Stimulated activated CD4-positive, alpha-beta T cell treated with anti-CD3 and anti-CD28 coated beads, Interleukin-2, amount 100 ng/mL, for 48 hours (primary cell): ENCODE data around the gene RTKN2.

Source experiments
- DNase-seq, 2 donors: peaks; one replicate each; pipeline ENCODE4 v3.0.0-alpha.2; 2020

Gene RTKN2

DNA sequence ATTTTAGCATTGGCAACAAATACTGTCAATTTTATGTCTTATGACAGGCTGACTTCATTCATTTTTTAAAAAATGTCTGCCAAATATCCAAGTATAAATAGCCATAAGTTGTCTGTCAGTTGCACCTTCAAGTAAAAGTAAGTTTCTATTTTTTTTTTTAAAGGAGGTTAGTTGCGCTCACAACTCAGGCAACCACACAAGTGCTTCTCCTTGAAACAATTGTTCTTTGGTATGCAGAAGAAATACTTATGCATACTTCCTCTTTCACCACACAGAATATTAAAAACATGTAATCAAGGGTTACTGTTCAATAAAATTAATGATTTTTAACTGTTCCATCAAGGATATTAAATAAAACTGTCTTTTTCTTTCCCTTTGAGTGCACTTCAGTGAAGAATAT, 97.9 kb downstream of the RTKN2 start:
- DNase-seq: no peak

DNA sequence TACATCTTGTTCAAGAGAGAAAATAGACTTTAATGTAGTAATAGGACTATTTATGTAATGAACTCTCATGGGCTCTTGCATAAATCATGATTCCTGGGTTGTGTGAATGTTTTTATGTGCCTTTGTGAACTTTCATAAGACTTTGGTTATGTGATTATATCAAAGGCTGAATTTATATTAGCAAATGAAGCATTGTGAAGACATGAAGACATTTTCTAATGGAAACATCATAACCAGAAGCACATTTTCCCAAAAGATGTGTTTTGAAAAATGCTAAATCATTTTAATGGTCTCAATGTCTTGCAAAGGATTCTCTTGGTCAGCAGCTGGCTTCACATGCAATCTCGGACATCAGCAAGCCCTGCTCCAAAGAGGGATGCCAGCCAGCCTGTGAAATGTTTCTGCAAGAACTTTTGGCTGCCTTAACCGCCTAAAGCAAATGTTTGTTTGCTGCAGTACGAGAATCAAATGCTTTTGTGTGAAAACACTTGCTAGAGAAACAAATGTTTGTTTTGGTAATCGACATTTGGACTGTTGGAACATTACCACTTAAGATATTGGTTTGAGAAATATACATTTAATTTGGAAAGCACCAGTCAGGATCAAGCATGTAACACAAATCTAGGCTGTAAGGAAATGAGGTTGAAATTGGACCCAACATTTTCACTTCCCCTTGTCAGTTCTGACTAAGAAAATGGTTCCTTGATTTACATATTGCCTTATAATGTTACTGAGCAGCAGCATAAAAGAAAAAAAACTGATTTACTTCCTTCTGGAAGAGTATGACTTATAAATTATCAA, 102.1 kb downstream of the RTKN2 start:
- no peak for DNase-seq

DNA sequence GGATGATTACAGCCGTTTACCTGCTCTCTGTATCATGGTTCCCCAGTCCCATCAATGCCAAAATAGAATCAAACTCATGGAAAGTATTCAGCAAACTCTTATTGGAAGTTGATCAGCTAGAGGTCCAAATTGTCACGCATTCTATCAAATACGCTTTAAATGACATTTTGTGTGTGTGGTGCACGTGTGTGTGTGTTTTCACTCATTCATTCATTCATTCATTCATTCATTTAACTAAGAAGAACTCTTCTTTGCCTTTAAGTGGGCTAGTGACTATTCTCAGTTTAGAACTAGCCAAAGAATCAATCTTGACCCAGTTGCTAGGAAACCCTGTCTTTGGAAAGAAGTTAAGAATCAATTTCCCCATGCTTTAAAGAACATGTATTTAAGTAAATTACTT, 102.8 kb downstream of the RTKN2 start:
- no peak for DNase-seq

DNA sequence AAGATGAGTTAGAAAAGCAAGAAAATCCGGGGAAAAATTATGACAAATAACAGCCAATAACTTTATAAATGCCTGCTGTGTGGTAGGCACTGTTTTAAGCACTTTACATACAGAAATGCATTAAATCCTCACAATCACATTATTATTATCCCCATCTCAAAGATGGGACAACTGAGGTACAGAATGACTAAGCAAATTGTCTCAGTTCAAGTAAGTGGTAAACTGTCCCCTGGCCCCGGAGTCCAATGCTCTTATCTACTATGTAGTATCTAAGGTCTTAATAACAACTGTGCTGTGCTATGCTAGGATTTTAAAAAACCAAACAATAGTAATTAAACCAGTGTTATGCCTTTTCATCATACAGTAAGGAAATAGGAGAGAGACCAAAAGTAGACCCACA, 105.6 kb downstream of the RTKN2 start:
- no peak for DNase-seq

DNA sequence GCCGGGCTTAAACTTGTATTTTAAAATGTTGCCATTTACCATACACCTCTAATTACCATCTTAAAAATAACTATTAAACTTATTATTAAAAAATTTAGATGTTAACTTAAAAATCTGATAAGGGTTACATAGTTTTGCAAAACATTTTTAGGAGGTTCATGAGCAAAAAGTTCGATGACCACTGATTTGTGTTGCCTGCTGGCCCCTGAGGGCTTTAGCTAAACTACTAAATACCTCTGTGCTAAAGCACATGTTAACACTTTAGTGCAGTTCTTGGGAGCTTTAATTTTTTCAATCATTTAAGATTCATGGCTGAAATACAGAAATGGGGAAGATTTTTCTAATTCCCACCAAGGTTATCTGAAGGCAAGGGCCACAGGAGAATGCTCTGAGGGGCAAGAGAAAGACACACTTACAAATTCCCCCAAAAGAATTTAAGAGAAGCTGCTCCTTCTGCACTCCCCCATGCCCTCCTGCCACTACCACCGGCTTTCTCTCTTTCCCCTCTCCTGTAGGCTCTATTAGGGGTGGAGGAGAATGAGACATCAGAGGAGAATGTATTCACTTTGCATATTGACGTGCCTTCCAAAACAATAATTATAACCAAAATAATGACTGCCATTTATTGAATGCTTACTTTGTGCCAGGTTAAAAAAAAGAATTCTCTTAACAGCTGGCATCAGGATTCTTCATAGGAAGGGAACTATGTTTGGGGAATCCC, 106.2 kb downstream of the RTKN2 start:
- no peak for DNase-seq

DNA sequence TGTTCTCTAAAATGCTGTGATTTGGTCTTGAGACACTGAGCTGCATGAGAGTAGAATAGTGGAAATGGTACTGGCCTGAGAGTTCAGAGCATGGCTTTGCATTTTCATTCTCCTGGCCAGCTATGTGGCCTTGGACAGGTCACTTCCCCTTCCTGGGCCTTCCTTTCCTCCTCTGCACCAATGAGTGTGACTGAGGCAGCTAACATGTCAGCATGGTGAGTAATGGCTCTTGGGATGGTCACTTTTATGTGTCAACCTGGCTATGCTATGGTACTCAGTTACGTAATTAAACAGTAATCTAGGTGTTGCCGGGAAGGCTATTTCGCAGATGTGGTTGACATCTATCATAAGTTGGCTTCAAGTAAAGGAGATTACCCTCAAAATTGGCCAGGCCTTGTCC, 109.3 kb downstream of the RTKN2 start:
- DNase-seq: no peak

DNA sequence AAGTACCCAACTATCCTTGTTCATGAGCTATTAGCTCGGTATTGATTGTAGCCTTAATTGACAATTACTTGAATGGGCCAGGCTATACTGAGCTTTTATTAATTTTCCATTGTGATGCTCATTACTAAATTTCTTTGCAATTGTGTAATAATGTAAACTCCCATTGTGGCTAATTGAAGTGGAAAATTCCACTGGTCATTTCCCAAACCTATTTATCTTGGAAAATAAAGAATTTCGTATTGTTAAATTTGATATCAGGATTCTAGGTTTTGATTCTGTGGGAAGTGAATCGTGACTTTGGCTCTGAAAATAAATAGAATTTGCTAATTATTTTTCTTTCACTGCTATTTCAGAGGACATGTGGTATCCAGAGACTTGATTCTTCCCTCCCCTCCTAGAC, 111.0 kb downstream of the RTKN2 start:
- no peak for DNase-seq

DNA sequence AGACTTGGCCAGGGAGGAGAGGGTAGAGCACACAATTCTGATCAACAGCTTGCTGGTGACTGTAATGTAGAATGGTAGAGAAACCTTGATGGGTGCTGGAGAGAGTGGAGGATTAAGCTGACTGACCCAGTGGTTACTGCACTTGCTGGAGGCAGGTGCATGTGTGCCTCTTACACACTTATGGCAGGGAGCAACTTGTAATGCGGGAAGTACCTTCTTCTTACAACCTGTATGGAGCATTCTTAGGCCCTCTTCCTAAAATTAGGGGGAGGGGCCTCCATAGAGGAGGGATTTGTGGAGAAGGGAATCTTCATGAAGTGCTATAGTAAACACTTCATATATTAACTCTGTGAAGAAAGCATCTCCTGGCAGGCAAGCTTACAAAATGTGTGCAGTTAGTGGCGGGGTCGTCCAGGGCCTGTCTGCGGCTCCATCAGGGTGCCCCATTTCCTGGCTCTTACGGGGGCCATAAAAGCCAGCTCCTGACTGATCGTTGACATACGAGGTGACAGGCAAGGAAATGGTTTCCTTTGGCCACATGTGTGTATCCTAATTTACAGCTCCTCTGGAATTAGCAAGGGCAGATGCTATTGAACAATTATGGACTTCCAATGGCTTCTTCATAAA, 113.5 kb downstream of the RTKN2 start:
- no peak for DNase-seq

DNA sequence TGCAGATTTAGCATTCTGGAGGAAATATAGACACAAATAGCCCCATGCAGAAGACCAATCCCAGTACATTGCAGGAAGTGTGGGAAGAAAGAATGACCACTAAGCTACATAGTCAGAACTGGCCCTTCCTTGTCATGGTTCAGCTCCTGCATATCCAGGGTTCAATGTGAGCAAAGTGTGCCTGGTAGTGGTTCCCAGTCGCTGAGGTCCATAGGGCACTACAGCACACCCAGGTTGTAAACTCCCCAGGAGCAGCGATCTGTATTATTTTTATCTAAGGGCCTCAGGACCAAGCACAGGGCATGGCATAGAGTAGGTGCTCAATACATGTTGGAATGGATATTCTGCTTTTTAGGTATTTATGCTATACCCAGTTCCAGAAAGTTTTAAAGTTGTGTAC, 114.4 kb downstream of the RTKN2 start:
- no peak for DNase-seq

DNA sequence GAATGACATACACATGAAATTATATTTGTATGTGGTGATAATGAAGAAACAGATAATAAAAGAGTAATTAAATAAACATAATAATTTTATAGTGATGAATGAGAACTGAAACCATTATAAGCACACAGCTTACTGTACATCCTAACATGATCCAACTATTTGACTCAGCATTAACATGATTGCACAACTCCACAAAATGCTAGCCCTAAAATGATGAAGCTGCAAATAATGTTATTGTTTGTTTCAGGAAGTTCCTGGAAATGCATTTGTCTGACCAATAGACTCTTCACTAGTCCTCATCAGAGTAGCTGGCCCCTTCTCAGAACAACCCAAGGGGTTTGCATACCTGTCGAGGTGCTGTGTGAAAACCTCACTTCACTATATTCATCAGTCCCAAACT, 115.5 kb downstream of the RTKN2 start:
- DNase-seq: no peak

DNA sequence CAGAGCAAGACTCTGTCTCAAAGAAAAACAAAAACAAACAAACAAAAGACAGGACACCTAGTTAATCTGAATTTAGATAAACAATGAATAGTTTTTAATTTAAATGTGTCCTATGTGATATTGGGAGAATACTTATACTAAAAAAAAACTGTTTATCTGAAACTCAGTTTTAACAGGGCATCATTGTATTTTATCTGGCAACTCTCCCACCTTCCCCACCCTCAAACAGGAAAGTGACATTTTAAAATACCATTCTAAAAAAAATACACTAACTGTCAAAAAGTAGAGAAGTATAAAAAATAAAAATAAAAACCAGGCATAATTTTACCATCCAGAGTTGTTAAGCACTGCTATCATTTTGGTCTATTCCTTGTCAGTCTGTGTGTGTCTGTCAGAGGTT, 119.0 kb downstream of the RTKN2 start:
- DNase-seq: no peak

DNA sequence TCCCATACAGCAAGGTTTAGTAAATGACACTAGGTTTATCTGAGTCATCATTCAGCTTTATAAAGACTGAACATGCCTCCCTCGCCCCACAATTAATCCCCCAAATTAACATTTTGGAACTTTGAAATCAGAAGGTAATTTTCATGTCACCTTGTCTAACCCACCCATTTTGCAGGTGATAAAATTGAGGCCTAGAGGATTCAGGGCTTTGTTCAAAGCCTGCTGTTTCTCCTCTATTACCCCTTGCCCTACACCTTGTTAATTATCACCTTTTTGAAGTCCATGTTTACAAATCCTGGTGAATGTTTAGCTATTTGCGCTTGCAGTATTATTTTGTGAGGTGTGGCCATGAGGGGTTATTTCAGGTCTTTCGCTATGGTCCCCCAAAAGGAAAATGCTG, 120.5 kb downstream of the RTKN2 start:
- no peak for DNase-seq

DNA sequence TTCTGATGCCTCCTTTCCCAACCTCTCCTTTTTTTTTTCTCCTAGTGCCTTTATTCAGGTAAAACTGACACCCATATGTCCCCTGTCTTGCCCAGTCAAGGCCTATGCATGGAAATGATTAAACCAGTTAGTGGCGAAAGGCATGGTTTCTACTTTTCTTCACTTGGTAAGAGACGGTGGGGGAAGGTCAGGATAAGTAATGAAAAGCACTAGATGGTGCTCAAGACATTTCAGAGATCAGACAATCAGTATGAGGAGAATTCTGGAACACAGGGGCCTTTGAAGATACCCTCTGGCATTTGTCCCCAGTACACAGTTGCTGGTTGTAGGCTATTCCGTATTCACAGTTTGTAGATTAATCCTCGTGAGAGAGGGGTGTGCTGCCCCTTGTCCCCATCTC, 121.2 kb downstream of the RTKN2 start:
- DNase-seq: no peak

DNA sequence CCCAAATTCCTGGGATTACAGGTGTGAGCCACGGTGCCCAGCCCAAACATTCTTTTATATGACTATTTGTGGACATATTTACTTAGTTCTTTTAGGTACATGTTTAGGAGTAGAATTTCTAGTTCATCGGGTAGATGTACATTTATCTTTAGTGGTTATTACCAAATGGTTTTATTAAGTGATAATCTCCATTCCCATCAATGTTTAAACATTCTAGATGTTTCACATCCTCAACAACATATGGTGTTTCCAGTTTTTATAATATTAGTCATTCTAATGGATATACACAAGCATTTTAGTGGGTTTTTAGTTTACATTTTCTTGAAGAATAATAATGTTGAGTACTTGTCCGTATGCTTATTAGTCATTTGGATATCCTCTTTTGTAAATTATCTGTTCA, 131.7 kb downstream of the RTKN2 start:
- DNase-seq: no peak

DNA sequence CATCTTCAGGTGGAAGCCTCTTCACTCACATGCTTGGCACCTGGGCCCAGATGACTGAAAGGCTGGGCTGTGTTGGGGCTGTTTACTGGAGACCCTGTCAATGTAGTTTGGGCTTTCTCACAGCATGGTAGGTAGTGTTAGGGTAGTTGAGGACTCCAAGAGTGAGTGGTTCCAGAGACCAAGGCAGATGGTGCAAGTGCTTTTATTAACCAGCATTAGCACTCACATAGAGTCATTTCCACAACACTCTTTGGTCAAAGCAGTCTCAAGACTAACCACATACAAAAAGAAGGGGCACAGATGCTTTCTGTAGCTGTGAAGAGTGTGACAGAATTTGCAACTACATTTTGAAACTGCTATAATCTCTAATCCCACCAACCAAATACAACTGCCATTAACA, 135.0 kb downstream of the RTKN2 start:
- DNase-seq: no peak
